ENCODE data around the gene JAKMIP1.

The JAKMIP1 gene

GRCh38 chr4:6200011-6200921, at the start of gene JAKMIP1:
Gene JAKMIP1, minus strand, starts transcription at chr4:6200549. Its CDS starts 87,699 bp downstream, at chr4:6112850.
- in situ Hi-C loops (cut with MboI; ENCODE audit: low sequenced_read_pairs) = no loop called here

- in situ Hi-C loops (cut with MboI; ENCODE audit: low sequenced_read_pairs) = no loop called here
Observed at GRCh38 chr4:6248394-6248793, 48.0 kb upstream of the JAKMIP1 start.

- in situ Hi-C loops (cut with MboI; ENCODE audit: low sequenced_read_pairs) = no loop called here
Observed at GRCh38 chr4:6246170-6246634, 45.9 kb upstream of the JAKMIP1 start.

- in situ Hi-C loops (cut with MboI; ENCODE audit: low sequenced_read_pairs) = no loop called here
Observed at GRCh38 chr4:6245246-6246169, 45.2 kb upstream of the JAKMIP1 start.

- in situ Hi-C loops (cut with MboI; ENCODE audit: low sequenced_read_pairs) = no loop called here
Observed at GRCh38 chr4:6242271-6243029, 42.1 kb upstream of the JAKMIP1 start.

- in situ Hi-C loops (cut with MboI; ENCODE audit: low sequenced_read_pairs) = no loop called here
Observed at GRCh38 chr4:6241062-6241845, 40.9 kb upstream of the JAKMIP1 start.

- in situ Hi-C loops (cut with MboI; ENCODE audit: low sequenced_read_pairs) = no loop called here
Observed at GRCh38 chr4:6239968-6240367, 39.6 kb upstream of the JAKMIP1 start.

GRCh38 chr4:6239486-6239885, 39.1 kb upstream of the JAKMIP1 start:
- in situ Hi-C loops (cut with MboI; ENCODE audit: low sequenced_read_pairs) = no loop called here

GRCh38 chr4:6236816-6237390, 36.6 kb upstream of the JAKMIP1 start:
- in situ Hi-C loops (cut with MboI; ENCODE audit: low sequenced_read_pairs) = no loop called here

GRCh38 chr4:6235901-6236640, 35.7 kb upstream of the JAKMIP1 start:
- in situ Hi-C loops (cut with MboI; ENCODE audit: low sequenced_read_pairs) = no loop called here

- in situ Hi-C loops (cut with MboI; ENCODE audit: low sequenced_read_pairs) = no loop called here
Observed at GRCh38 chr4:6235012-6235411, 34.7 kb upstream of the JAKMIP1 start.

GRCh38 chr4:6233929-6234328, 33.6 kb upstream of the JAKMIP1 start:
- in situ Hi-C loops (cut with MboI; ENCODE audit: low sequenced_read_pairs) = no loop called here

GRCh38 chr4:6232836-6233785, 32.8 kb upstream of the JAKMIP1 start:
- in situ Hi-C loops (cut with MboI; ENCODE audit: low sequenced_read_pairs) = no loop called here

- in situ Hi-C loops (cut with MboI; ENCODE audit: low sequenced_read_pairs) = no loop called here
Observed at GRCh38 chr4:6231663-6232165, 31.4 kb upstream of the JAKMIP1 start.

GRCh38 chr4:6230827-6231662, 30.7 kb upstream of the JAKMIP1 start:
- in situ Hi-C loops (cut with MboI; ENCODE audit: low sequenced_read_pairs) = no loop called here

- in situ Hi-C loops (cut with MboI; ENCODE audit: low sequenced_read_pairs) = no loop called here
Observed at GRCh38 chr4:6230502-6230785, 30.1 kb upstream of the JAKMIP1 start.
